MV-4-11 (cell line): ENCODE results near the gene GUCY2C.
A peak's percentile ranks its signal among the peaks of the same experiment; 100 is the strongest.

Experiments
- DNase-seq: peaks from one replicate; lab custom pipeline; 2025; lab: John Stamatoyannopoulos, UW

The GUCY2C gene

GRCh38 chr12:14681625-14682024 is 14.8 kb downstream of the GUCY2C start:
- no peak for DNase-seq

GRCh38 chr12:14681190-14681589 is 15.2 kb downstream of the GUCY2C start:
- no peak for DNase-seq

- DNase-seq: no peak
Measured at GRCh38 chr12:14678547-14679150, 17.8 kb downstream of the GUCY2C start.

GRCh38 chr12:14668591-14668990 is 27.8 kb downstream of the GUCY2C start:
- DNase-seq: no peak

- DNase-seq: no peak
Measured at GRCh38 chr12:14665354-14666348, 30.7 kb downstream of the GUCY2C start.

- DNase-seq: peak; percentile 41
Measured at GRCh38 chr12:14664434-14665023, 31.9 kb downstream of the GUCY2C start.

- DNase-seq: no peak
Measured at GRCh38 chr12:14663002-14663401, 33.4 kb downstream of the GUCY2C start.

- DNase-seq: no peak
Measured at GRCh38 chr12:14656846-14657245, 39.6 kb downstream of the GUCY2C start.

GRCh38 chr12:14655284-14655683 is 41.1 kb downstream of the GUCY2C start:
- no peak for DNase-seq

- no peak for DNase-seq
Measured at GRCh38 chr12:14654842-14655241, 41.6 kb downstream of the GUCY2C start.

- DNase-seq: no peak
Measured at GRCh38 chr12:14654416-14654815, 42.0 kb downstream of the GUCY2C start.

- DNase-seq: no peak
Measured at GRCh38 chr12:14652483-14652882, 43.9 kb downstream of the GUCY2C start.

GRCh38 chr12:14651371-14651770 is 45.0 kb downstream of the GUCY2C start:
- no peak for DNase-seq

GRCh38 chr12:14650789-14651188 is 45.6 kb downstream of the GUCY2C start:
- no peak for DNase-seq

GRCh38 chr12:14647028-14647750 is 49.2 kb downstream of the GUCY2C start:
- no peak for DNase-seq

- no peak for DNase-seq
Measured at GRCh38 chr12:14643251-14643650, 53.1 kb downstream of the GUCY2C start.

- DNase-seq: no peak
Measured at GRCh38 chr12:14638066-14638465, 58.3 kb downstream of the GUCY2C start.

GRCh38 chr12:14635776-14636175 is 60.6 kb downstream of the GUCY2C start:
- DNase-seq: no peak

- no peak for DNase-seq
Measured at GRCh38 chr12:14630793-14631192, 65.6 kb downstream of the GUCY2C start.

GRCh38 chr12:14629832-14630710 is 66.3 kb downstream of the GUCY2C start:
- peak; percentile 56 for DNase-seq

- no peak for DNase-seq
Measured at GRCh38 chr12:14628771-14629170, 67.6 kb downstream of the GUCY2C start.
